ENCODE measurements around the gene KANSL1. TPM values are rescaled to one million over a fixed set of nuclear protein-coding genes. Genes with fewer than 3 reads are reported as not detected.

The KANSL1 gene
- total and polyA plus RNA-seq, 9 of the 15 experiments (the other 6 are each of a cell fraction or from before 2014, with no cell fraction given), result 3.6 to 55.4 (median 31.8) TPM

DNA sequence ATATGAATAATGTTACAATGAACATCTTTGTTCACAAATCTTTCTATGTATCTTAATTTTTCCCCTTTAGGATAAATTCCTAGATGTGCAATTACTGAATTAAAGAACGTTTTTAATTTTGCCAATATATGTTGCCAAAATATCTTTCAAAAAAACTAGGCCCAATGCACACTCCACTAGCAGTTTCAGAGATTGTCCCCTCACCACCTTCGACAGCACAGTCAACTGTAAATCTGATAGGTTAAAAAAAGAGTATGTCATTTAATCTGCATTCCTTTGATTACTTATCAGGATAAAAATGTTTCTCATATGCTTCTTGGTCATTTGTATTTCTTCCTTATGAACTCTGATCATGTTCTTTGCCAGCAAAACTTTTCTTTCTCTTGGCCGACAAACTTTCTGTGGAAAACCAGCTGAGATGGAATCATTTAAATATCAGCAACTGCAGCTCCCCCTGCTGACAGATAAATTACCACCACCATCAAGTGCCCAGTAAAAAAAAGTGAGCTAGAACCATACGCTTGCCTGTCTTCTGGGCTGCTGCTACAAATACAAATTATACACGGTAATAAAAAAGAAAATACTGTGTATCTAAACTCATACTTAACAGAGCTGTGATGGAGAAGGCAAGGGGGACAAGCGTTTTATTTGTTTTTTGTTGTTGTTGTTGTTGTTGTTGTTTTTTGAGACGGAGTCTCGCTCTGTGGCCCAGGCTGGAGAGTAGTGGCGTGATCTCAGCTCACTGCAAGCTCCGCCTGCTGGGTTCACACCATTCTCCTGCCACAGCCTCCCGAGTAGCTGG is 19.6 kb upstream of the KANSL1 start (continued):
- TF ChIP-seq ZBTB40 (IDR thresholded peaks at IDR 0.05) (no peak), ZBTB40 (CRISPR knock-in tag; IDR thresholded peaks at IDR 0.05) (no peak), ZC3H4 (CRISPR knock-in tag; IDR thresholded peaks at IDR 0.05; ENCODE audit: borderline replicate concordance) (no peak), ZBTB17 (CRISPR knock-in tag; IDR thresholded peaks at IDR 0.05) (no peak), HDAC3 (IDR thresholded peaks at IDR 0.05; ENCODE audit: borderline replicate concordance, partially characterized antibody) (peak; percentile 23), CBFA2T3 (IDR thresholded peaks at IDR 0.05) (no peak), GTF2B (IDR thresholded peaks at IDR 0.05; ENCODE audit: extremely low read depth, insufficient read length) (no peak), ARID3A (IDR thresholded peaks at IDR 0.05; ENCODE audit: borderline replicate concordance, low read depth, low read length) (peak; percentile 99), ZFX (CRISPR knock-in tag; IDR thresholded peaks at IDR 0.05) (no peak), ZKSCAN1 (IDR thresholded peaks at IDR 0.05; ENCODE audit: low read depth, low read length) (no peak), DPF2 (IDR thresholded peaks at IDR 0.05) (no peak), RUNX1 (IDR thresholded peaks at IDR 0.05; ENCODE audit: low read depth) (no peak), TEAD2 (tag; IDR thresholded peaks at IDR 0.05) (no peak), SMARCA4 (IDR thresholded peaks at IDR 0.05) (no peak)
- TF ChIP-seq, protein P1, sequence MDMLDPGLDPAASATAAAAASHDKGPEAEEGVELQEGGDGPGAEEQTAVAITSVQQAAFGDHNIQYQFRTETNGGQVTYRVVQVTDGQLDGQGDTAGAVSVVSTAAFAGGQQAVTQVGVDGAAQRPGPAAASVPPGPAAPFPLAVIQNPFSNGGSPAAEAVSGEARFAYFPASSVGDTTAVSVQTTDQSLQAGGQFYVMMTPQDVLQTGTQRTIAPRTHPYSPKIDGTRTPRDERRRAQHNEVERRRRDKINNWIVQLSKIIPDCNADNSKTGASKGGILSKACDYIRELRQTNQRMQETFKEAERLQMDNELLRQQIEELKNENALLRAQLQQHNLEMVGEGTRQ (CRISPR knock-in tag; IDR thresholded peaks at IDR 0.05), result no peak

Measured in K562 (cell line).